Left cardiac atrium (tissue), 4 donors: ENCODE measurements around the gene PRKAR1A. TPM values are rescaled to one million over a fixed set of nuclear protein-coding genes. Genes with fewer than 3 reads are reported as not detected.
"Not testable (repeated sequence)": the region's sequence is repeated elsewhere in the genome, so short reads cannot be mapped to it uniquely, and the experiment has no call there.

Source experiments
- ATAC-seq, 2 donors: fragments of 200-7000 bp; cut with Tn5 transposase; one replicate each; pipeline ENCODE4 v1.9.1; 2020; ENCODE audit warnings: mild to moderate bottlenecking in 2 of 2, moderate library complexity in 2 of 2
- DNase-seq: peaks from one replicate; pipeline ENCODE4 v3.0.0-alpha.2; 2020
- intact Hi-C, 2 donors: fragments of 100-400 bp; cut with DNase I; formaldehyde crosslinking; loops; one replicate each; pipeline versions ENCODE4 v1.14.1 to v1.15.1; 2022 to 2023
- total RNA-seq, 2 donors: library from RNA; stranded (reverse); fragmentation: NEBNext Ultra II Directional; extraction: Animal tissue kit (Norgen Biotek cat#: 25700); gene quantifications; one replicate each; pipeline ENCODE4 v1.2.1, GENCODE V29; 2021
- donor health status: DM: no; HTN: yes; CAD: no.
- donor health status: DM: no; HTN: yes; CAD: no; lungs with severe emphysema.
- donor health status: DM: yes; HTN: yes; CAD: no.
- donor health status: Dilated cardiomyopathy.

PRKAR1A gene
- total RNA-seq, 2 donors from 2014 or later, result 483 to 653 TPM

GRCh38 chr17:68507576-68507975 is 4.7 kb upstream of the PRKAR1A start:
- intact Hi-C loops, result no loop called here
- no peak for DNase-seq
- ATAC-seq, result no peak

- intact Hi-C loops, result loop anchor here (5.0 kb wide), 2 partner anchors 37 to 42 kb away; no protein-coding TSS in a partner anchor
- DNase-seq (peak; percentile 44), ATAC-seq (peak in 1 of 2 donors; percentile 6)
Observed at GRCh38 chr17:68509141-68510057, 2.8 kb upstream of the PRKAR1A start.

GRCh38 chr17:68511254-68511670 is 968 bp upstream of the PRKAR1A start:
- no peak for DNase-seq
- intact Hi-C loops, result loop anchor here (5.0 kb wide), 2 partner anchors 39 to 44 kb away; no protein-coding TSS in a partner anchor
- ATAC-seq, result no peak

- intact Hi-C loops, result loop anchor here (5.0 kb wide), 2 partner anchors 39 to 44 kb away; no protein-coding TSS in a partner anchor
- ATAC-seq (peak; percentile 77 to 82), DNase-seq (peak; percentile 82)
Observed at GRCh38 chr17:68511671-68512246, 471 bp upstream of the PRKAR1A start.

GRCh38 chr17:68512960-68513474 is 787 bp downstream of the PRKAR1A start:
- intact Hi-C loops, result loop anchor here (5.0 kb wide), 2 partner anchors 41 to 46 kb away; no protein-coding TSS in a partner anchor
- DNase-seq (peak; percentile 33), ATAC-seq (peak; percentile 4 to 20)

- ATAC-seq (no peak), DNase-seq (no peak)
- intact Hi-C loops, result loop anchor here (5.0 kb wide), 2 partner anchors 42 to 47 kb away; no protein-coding TSS in a partner anchor
Observed at GRCh38 chr17:68513932-68514331, 1.7 kb downstream of the PRKAR1A start.

GRCh38 chr17:68514831-68515635 is 2.8 kb downstream of the PRKAR1A start:
- ATAC-seq (no peak), DNase-seq (no peak)
- intact Hi-C loops, result loop anchor here (5.0 kb wide), 2 partner anchors 43 to 48 kb away; no protein-coding TSS in a partner anchor

- ATAC-seq, result no peak
- no peak for DNase-seq
- intact Hi-C loops, result no loop called here
Observed at GRCh38 chr17:68516732-68517131, 4.5 kb downstream of the PRKAR1A start.

GRCh38 chr17:68517605-68518004 is 5.4 kb downstream of the PRKAR1A start:
- intact Hi-C loops, DNase-seq, ATAC-seq: not testable (repeated sequence)

GRCh38 chr17:68518063-68518815 is 6.0 kb downstream of the PRKAR1A start:
- DNase-seq (no peak), ATAC-seq (no peak)
- intact Hi-C loops, result no loop called here

GRCh38 chr17:68519051-68519450 is 6.8 kb downstream of the PRKAR1A start:
- ATAC-seq, intact Hi-C loops, DNase-seq: not testable (repeated sequence)

- intact Hi-C loops, result no loop called here
- peak; percentile 78 to 79 for ATAC-seq
- no peak for DNase-seq
Observed at GRCh38 chr17:68519911-68520310, 7.7 kb downstream of the PRKAR1A start.

GRCh38 chr17:68522266-68522665 is 10.0 kb downstream of the PRKAR1A start:
- intact Hi-C loops, result no loop called here
- no peak for DNase-seq

GRCh38 chr17:68526548-68526947 is 14.3 kb downstream of the PRKAR1A start:
- ATAC-seq, result no peak
- intact Hi-C loops, result no loop called here
- DNase-seq, result no peak

More at GRCh38 chr17:68522266-68522665, 10.0 kb downstream of the PRKAR1A start:
- ATAC-seq, result no peak

GRCh38 chr17:68527314-68527713 is 15.1 kb downstream of the PRKAR1A start:
- intact Hi-C loops, result no loop called here
- ATAC-seq (no peak), DNase-seq (no peak)

- intact Hi-C loops, result loop anchor here in 1 of 2 donors (10.0 kb wide), 2 partner anchors 84 to 234 kb away; no protein-coding TSS in a partner anchor
- ATAC-seq (no peak), DNase-seq (no peak)
Observed at GRCh38 chr17:68531252-68531651, 19.0 kb downstream of the PRKAR1A start.

- DNase-seq (no peak), ATAC-seq (no peak)
- intact Hi-C loops, result loop anchor here in 1 of 2 donors (10.0 kb wide), 2 partner anchors 82 to 232 kb away; no protein-coding TSS in a partner anchor
Observed at GRCh38 chr17:68532826-68533225, 20.6 kb downstream of the PRKAR1A start.
